SK-N-SH (cell line): ENCODE data around the gene PLEKHB1. TPM values are rescaled to one million over a fixed set of nuclear protein-coding genes. Genes with fewer than 3 reads are reported as not detected.

ENCODE experiments used
- CTCF ChIA-PET: fragments of 300-600, 350-600 bp; formaldehyde crosslinking; extraction: SDS; loops from one replicate; lab custom pipeline; 2021; lab: Yijun Ruan, JAX
- POLR2A ChIA-PET: fragments of 350-600 bp; sonication (Branson Sonifier 250); formaldehyde crosslinking; extraction: SDS; loops from one replicate; lab custom pipeline; 2020; ENCODE audit warnings: antibody characterized with exemption, inconsistent platforms; lab: Yijun Ruan, JAX
- DNase-seq: peaks from one replicate; pipeline ENCODE4 v3.0.0; 2012
- H2AFZ ChIP-seq: fragments of 200-600 bp; sonication (generic); 2 replicates; pipeline ENCODE4 v1.8.1; 2016; ENCODE audit warnings: antibody characterized with exemption, mild to moderate bottlenecking, low read depth
- H3F3A ChIP-seq: fragments of 200-600 bp; sonication (generic); replicated peaks from 2 replicates; pipeline ENCODE3; 2016; ENCODE audit warnings: antibody characterized with exemption, mild to moderate bottlenecking; ENCODE audit not compliant: insufficient read depth
- H3K27ac ChIP-seq, 2 experiments: fragments of 200-500 bp in 1 of 2; fragments of 200-600 bp in 1 of 2; sonication (Bioruptor generic) in 1 of 2; sonication (generic), shearing (Covaris generic) in 1 of 2; 2 replicates each; pipeline versions ENCODE4 v1.5.1 to v1.6.1; 2014 to 2016; ENCODE audit warnings: low read depth in 2 of 2, inconsistent platforms in 1 of 2, low read length in 1 of 2, mild to moderate bottlenecking in 1 of 2, mixed read lengths in 1 of 2
- H3K27me3 ChIP-seq: fragments of 200-600 bp; sonication (generic), shearing (Covaris generic); 2 replicates; pipeline ENCODE4 v1.6.1; 2016; ENCODE audit warnings: mixed run types; ENCODE audit not compliant: insufficient read depth
- H3K36me3 ChIP-seq, 2 experiments: fragments of 200-500 bp in 1 of 2; fragments of 200-600 bp in 1 of 2; sonication (Bioruptor generic) in 1 of 2; sonication (generic) in 1 of 2; replicated peaks in 1 of 2; 2 replicates each; pipeline versions ENCODE3 to v1.5.1; 2014 to 2016; ENCODE audit warnings: low read length in 1 of 2, mild to moderate bottlenecking in 1 of 2; ENCODE audit not compliant: insufficient read depth in 2 of 2, control insufficient read depth in 1 of 2
- H3K4me1 ChIP-seq, 2 experiments: fragments of 200-500 bp in 1 of 2; fragments of 200-600 bp in 1 of 2; sonication (Bioruptor generic) in 1 of 2; sonication (generic), shearing (Covaris generic) in 1 of 2; 2 replicates each; pipeline versions ENCODE4 v1.5.1 to v1.6.1; 2014 to 2016; ENCODE audit warnings: low read depth in 1 of 2, low read length in 1 of 2, mixed run types in 1 of 2; ENCODE audit not compliant: insufficient read depth in 2 of 2, control insufficient read depth in 1 of 2
- H3K4me2 ChIP-seq: fragments of 200-600 bp; sonication (generic), shearing (Covaris generic); 2 replicates; pipeline ENCODE4 v1.6.1; 2017; ENCODE audit warnings: mixed run types
- H3K4me3 ChIP-seq, 2 experiments: fragments of 200-500 bp in 1 of 2; fragments of 200-600 bp in 1 of 2; sonication (Bioruptor generic) in 1 of 2; sonication (generic), shearing (Covaris generic) in 1 of 2; 2 replicates each; pipeline versions ENCODE4 v1.5.1 to v1.8.1; 2014 to 2016; ENCODE audit warnings: low read depth in 2 of 2, inconsistent platforms in 1 of 2, low read length in 1 of 2, mild to moderate bottlenecking in 1 of 2, mixed read lengths in 1 of 2, moderate library complexity in 1 of 2
- H3K79me2 ChIP-seq: fragments of 200-600 bp; sonication (generic); 2 replicates; pipeline ENCODE4 v1.8.1; 2017; ENCODE audit warnings: mild to moderate bottlenecking; ENCODE audit not compliant: insufficient read depth
- H3K9ac ChIP-seq: fragments of 200-600 bp; sonication (generic); 2 replicates; pipeline ENCODE4 v1.6.1; 2017; ENCODE audit warnings: mixed run types
- H3K9me2 ChIP-seq: fragments of 200-600 bp; sonication (generic); 2 replicates; pipeline ENCODE4 v1.6.1; 2017; ENCODE audit warnings: mixed run types
- H3K9me3 ChIP-seq: fragments of 200-600 bp; sonication (generic); 2 replicates; pipeline ENCODE4 v1.6.1; 2017; ENCODE audit warnings: mixed run types, mild to moderate bottlenecking, moderate library complexity
- H4K20me1 ChIP-seq: fragments of 200-600 bp; sonication (generic); 2 replicates; pipeline ENCODE4 v1.6.1; 2017; ENCODE audit warnings: mild to moderate bottlenecking, mixed run types; ENCODE audit not compliant: insufficient read depth
- ELF1 ChIP-seq: IDR thresholded peaks from 2 replicates; pipeline ENCODE4 v1.4.0; 2012
- EP300 ChIP-seq, 2 experiments: IDR thresholded peaks; 2 replicates each; pipeline versions ENCODE4 v1.4.0 to v1.6.1; 2012; ENCODE audit warnings: borderline replicate concordance in 1 of 2, low read depth in 1 of 2, low read length in 1 of 2
- FOXJ3 ChIP-seq: sonication (generic); formaldehyde crosslinking; IDR thresholded peaks from 2 replicates; pipeline ENCODE4 v1.5.1; 2020; ENCODE audit warnings: mild to moderate bottlenecking, missing genetic modification reagents
- GATA2 ChIP-seq: sonication (generic); formaldehyde crosslinking; IDR thresholded peaks from 2 replicates; pipeline ENCODE4 v1.5.0; 2020; ENCODE audit warnings: mild to moderate bottlenecking, missing genetic modification reagents
- MEF2A ChIP-seq: IDR thresholded peaks from 2 replicates; pipeline ENCODE4 v1.4.0; 2012; ENCODE audit warnings: low read depth, borderline replicate concordance
- SIN3A ChIP-seq: IDR thresholded peaks from 2 replicates; pipeline ENCODE4 v1.6.1; 2012; ENCODE audit warnings: low read depth, mild to moderate bottlenecking, low read length, moderate library complexity, borderline replicate concordance
- TAF1 ChIP-seq: IDR thresholded peaks from 2 replicates; pipeline ENCODE4 v1.6.1; 2012; ENCODE audit warnings: low read depth, mild to moderate bottlenecking, low read length, moderate library complexity, borderline replicate concordance
- WGBS: methylation state at CpG from one replicate; pipeline ENCODE4 v1.1.6; 2017; ENCODE audit warnings: low lambda C conversion rate; 5-methylcytosine and 5-hydroxymethylcytosine counted together
- polyA plus RNA-seq, 3 experiments: library from polyadenylated mRNA; depleted of rRNA; stranded (reverse); fragments of >200 nt; gene quantifications; 2 replicates each; pipeline ENCODE4 v1.2.3, GENCODE V29; 2012
- TF ChIP-seq, protein P1 (sequence below): IDR thresholded peaks from 2 replicates; pipeline ENCODE4 v1.6.1; 2012; ENCODE audit warnings: mild to moderate bottlenecking, low read depth, low read length, moderate library complexity
- TF ChIP-seq, protein P2 (sequence below): fragments of 150-350 bp; IDR thresholded peaks from 2 replicates; pipeline ENCODE4 v1.6.1; 2016; ENCODE audit warnings: mild to moderate bottlenecking, low read depth, low read length

PLEKHB1 gene
- polyA plus RNA-seq, 1 of the 3 experiments (the other 2 are of a cell fraction) = 10.2 TPM

DNA sequence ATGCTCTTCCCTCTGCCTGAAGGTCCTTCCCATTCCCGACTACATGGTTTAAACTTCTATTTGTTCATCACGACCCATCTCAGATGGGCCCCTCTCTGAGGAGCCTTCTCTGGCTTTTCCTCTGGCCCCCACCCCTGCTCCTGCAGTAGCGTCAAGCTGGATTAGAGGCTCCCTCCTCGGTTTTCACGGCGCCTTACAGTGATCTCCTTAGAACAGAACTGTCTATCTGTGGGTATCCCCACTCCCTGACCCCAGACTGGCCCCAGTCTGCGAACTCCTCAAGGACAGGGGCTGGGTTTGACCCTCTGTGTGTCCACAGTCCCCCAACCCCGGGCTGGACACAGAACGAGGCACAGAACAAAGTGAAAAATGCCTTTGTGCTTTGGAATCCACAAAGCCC is 2.8 kb downstream of the PLEKHB1 start:
- CTCF ChIA-PET = interaction anchor here (1.2 to 5.4 kb wide), 5 partner anchors 12 to 342 kb away, joined by 3 to 45 read pairs (median 6); no protein-coding TSS in a partner anchor
- Histone ChIP-seq H3K4me2 (no peak overlapping the region), H4K20me1 (no peaks in the 10 kb centered on the region), H3K79me2 (no peaks in the 10 kb centered on the region), H3F3A (no peaks in the 10 kb centered on the region), H3K4me1 (peaks cover 0 to 7% of the 10 kb centered on the region in 2 experiments; a peak in 1 of 4 replicates), H2AFZ (no peak overlapping the region), H3K27me3 (no peaks in the 10 kb centered on the region), H3K9me3 (no peaks in the 10 kb centered on the region), H3K36me3 (no peaks in the 10 kb centered on the region), H3K4me3 (no peak overlapping the region), H3K9ac (no peak overlapping the region), H3K9me2 (no peaks in the 10 kb centered on the region), H3K27ac (no peak overlapping the region)
- DNase-seq = no peak
- POLR2A ChIA-PET = no interaction called here
- TF ChIP-seq, protein P1, sequence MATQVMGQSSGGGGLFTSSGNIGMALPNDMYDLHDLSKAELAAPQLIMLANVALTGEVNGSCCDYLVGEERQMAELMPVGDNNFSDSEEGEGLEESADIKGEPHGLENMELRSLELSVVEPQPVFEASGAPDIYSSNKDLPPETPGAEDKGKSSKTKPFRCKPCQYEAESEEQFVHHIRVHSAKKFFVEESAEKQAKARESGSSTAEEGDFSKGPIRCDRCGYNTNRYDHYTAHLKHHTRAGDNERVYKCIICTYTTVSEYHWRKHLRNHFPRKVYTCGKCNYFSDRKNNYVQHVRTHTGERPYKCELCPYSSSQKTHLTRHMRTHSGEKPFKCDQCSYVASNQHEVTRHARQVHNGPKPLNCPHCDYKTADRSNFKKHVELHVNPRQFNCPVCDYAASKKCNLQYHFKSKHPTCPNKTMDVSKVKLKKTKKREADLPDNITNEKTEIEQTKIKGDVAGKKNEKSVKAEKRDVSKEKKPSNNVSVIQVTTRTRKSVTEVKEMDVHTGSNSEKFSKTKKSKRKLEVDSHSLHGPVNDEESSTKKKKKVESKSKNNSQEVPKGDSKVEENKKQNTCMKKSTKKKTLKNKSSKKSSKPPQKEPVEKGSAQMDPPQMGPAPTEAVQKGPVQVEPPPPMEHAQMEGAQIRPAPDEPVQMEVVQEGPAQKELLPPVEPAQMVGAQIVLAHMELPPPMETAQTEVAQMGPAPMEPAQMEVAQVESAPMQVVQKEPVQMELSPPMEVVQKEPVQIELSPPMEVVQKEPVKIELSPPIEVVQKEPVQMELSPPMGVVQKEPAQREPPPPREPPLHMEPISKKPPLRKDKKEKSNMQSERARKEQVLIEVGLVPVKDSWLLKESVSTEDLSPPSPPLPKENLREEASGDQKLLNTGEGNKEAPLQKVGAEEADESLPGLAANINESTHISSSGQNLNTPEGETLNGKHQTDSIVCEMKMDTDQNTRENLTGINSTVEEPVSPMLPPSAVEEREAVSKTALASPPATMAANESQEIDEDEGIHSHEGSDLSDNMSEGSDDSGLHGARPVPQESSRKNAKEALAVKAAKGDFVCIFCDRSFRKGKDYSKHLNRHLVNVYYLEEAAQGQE = no peak
- TF ChIP-seq FOXJ3 (CRISPR knock-in tag) = no peak
- WGBS = 77% methylated on average over 8 of the region's 9 CpGs

DNA sequence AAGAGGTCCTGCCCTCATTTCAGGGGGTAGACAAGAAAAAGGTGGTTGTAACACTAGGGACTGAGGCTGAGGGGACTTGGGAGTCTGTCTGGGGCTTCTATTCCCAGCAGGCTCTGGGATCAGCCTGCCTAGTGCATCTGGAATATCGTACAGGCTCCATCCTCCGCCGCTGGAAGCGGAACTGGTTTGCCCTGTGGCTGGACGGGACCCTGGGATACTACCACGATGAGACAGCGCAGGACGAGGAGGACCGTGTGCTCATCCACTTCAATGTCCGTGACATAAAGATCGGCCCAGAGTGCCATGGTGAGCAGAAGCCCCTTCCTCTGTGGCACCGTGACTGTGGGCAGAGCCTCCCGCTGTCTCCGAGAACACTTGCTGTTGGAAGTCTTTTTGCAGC is 4.0 kb downstream of the PLEKHB1 start:
- Histone ChIP-seq H3K36me3 (no peaks in the 10 kb centered on the region), H3F3A (no peaks in the 10 kb centered on the region), H3K9me2 (no peaks in the 10 kb centered on the region), H3K4me2 (no peak overlapping the region), H3K9me3 (no peaks in the 10 kb centered on the region), H3K4me1 (peaks cover 0 to 7% of the 10 kb centered on the region in 2 experiments; a peak in 1 of 4 replicates), H2AFZ (no peak overlapping the region), H4K20me1 (no peaks in the 10 kb centered on the region), H3K9ac (no peak overlapping the region), H3K79me2 (no peaks in the 10 kb centered on the region), H3K27me3 (no peaks in the 10 kb centered on the region), H3K4me3 (no peak overlapping the region), H3K27ac (no peak overlapping the region)
- 90% methylated on average over 11 of the region's 14 CpGs for WGBS
- ChIA-PET CTCF (interaction anchor here (2.6 to 3.6 kb wide), 2 partner anchors 171 to 299 kb away, joined by 6 to 13 read pairs; no protein-coding TSS in a partner anchor), POLR2A (no interaction called here)
- DNase-seq = no peak
- TF ChIP-seq MEF2A = no peak
- no peak for TF ChIP-seq ELF1
- TF ChIP-seq GATA2 (CRISPR knock-in tag) = no peak
- TF ChIP-seq EP300 (IDR thresholded peaks at IDR 0.05; ENCODE audit: borderline replicate concordance in 1 of 2, low read depth in 1 of 2, low read length in 1 of 2) = no peak
- no peak for TF ChIP-seq TAF1
- TF ChIP-seq, protein P2, sequence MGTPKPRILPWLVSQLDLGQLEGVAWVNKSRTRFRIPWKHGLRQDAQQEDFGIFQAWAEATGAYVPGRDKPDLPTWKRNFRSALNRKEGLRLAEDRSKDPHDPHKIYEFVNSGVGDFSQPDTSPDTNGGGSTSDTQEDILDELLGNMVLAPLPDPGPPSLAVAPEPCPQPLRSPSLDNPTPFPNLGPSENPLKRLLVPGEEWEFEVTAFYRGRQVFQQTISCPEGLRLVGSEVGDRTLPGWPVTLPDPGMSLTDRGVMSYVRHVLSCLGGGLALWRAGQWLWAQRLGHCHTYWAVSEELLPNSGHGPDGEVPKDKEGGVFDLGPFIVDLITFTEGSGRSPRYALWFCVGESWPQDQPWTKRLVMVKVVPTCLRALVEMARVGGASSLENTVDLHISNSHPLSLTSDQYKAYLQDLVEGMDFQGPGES = no peak
- no peak for TF ChIP-seq SIN3A
- TF ChIP-seq, all 33 proteins: peak for 0
